Keratinocyte (primary cell): ENCODE data around the gene ANTXR2. TPM values are rescaled to one million over a fixed set of nuclear protein-coding genes. Genes with fewer than 3 reads are reported as not detected.
A peak's percentile ranks its signal among the peaks of the same experiment; 100 is the strongest.

Source experiments
- DNase-seq: peaks from one replicate; pipeline ENCODE4 v3.0.0-alpha.2; 2011; ENCODE audit warnings: low read depth, missing footprints, low spot score
- FAIRE-seq: peaks from 2 replicates; lab custom pipeline; 2011; peaks lifted over from hg19 to GRCh38; lab: Jason Lieb, UNC
- H2AFZ ChIP-seq: 2 replicates; pipeline ENCODE4 v1.6.0; 2012; ENCODE audit warnings: low read length, control low read depth, inconsistent platforms; ENCODE audit not compliant: control insufficient read depth
- H3K27ac ChIP-seq: 2 replicates; pipeline ENCODE4 v1.5.1; 2011; ENCODE audit warnings: low read length; ENCODE audit not compliant: control insufficient read depth, insufficient read depth
- H3K27me3 ChIP-seq: 3 replicates; pipeline ENCODE4 v1.6.0; 2011; ENCODE audit warnings: low read length; ENCODE audit not compliant: control insufficient read depth, insufficient read depth; ENCODE audit errors: extremely low read depth
- H3K36me3 ChIP-seq, 2 experiments: 2 replicates in 1 of 2; 3 replicates in 1 of 2; pipeline ENCODE4 v1.5.1; 2011; ENCODE audit warnings: low read length in 2 of 2, mild to moderate bottlenecking in 1 of 2; ENCODE audit not compliant: control insufficient read depth in 2 of 2, insufficient read depth in 2 of 2; ENCODE audit errors: extremely low read depth in 1 of 2
- H3K4me1 ChIP-seq: 3 replicates; pipeline ENCODE4 v1.5.1; 2011; ENCODE audit warnings: low read length; ENCODE audit not compliant: control insufficient read depth, insufficient read depth; ENCODE audit errors: extremely low read depth
- H3K4me2 ChIP-seq: 3 replicates; pipeline ENCODE4 v1.6.0; 2011; ENCODE audit warnings: low read depth, low read length; ENCODE audit not compliant: control insufficient read depth, insufficient read depth; ENCODE audit errors: extremely low read depth
- H3K4me3 ChIP-seq, 3 experiments: fragments of 200-600 bp in 1 of 3; sonication (generic) in 1 of 3; 2 replicates in 2 of 3; 3 replicates in 1 of 3; pipeline ENCODE4 v1.5.1; 2011 to 2016; ENCODE audit warnings: low read length in 3 of 3, mild to moderate bottlenecking in 3 of 3, control low read depth in 2 of 3, inconsistent platforms in 1 of 3, low read depth in 1 of 3, mixed read lengths in 1 of 3, mixed run types in 1 of 3, moderate library complexity in 1 of 3; ENCODE audit not compliant: control insufficient read depth in 2 of 3, insufficient read depth in 2 of 3; ENCODE audit errors: extremely low read depth in 1 of 3
- H3K79me2 ChIP-seq: 2 replicates; pipeline ENCODE4 v1.6.0; 2012; ENCODE audit warnings: low read length; ENCODE audit not compliant: control insufficient read depth, insufficient read depth
- H3K9ac ChIP-seq: 3 replicates; pipeline ENCODE4 v1.6.0; 2011; ENCODE audit warnings: low read length; ENCODE audit not compliant: control insufficient read depth, insufficient read depth; ENCODE audit errors: extremely low read depth
- H3K9me1 ChIP-seq: 3 replicates; pipeline ENCODE4 v1.6.0; 2011; ENCODE audit warnings: low read length; ENCODE audit not compliant: control insufficient read depth, insufficient read depth; ENCODE audit errors: extremely low read depth
- H3K9me3 ChIP-seq: 2 replicates; pipeline ENCODE4 v1.5.1; 2012; ENCODE audit warnings: low read depth, low read length; ENCODE audit not compliant: control insufficient read depth
- H4K20me1 ChIP-seq: 3 replicates; pipeline ENCODE4 v1.6.0; 2011; ENCODE audit warnings: low read length; ENCODE audit not compliant: control insufficient read depth, insufficient read depth; ENCODE audit errors: extremely low read depth
- CTCF ChIP-seq, 3 experiments: IDR thresholded peaks in 1 of 3; conservative IDR thresholded peaks in 1 of 3; optimal IDR thresholded peaks in 1 of 3; 2 replicates in 2 of 3; 3 replicates in 1 of 3; pipeline versions ENCODE3 to v1.5.1; 2011; ENCODE audit warnings: low read length in 3 of 3, mild to moderate bottlenecking in 3 of 3, moderate library complexity in 2 of 3, control low read depth in 1 of 3, inconsistent platforms in 1 of 3; ENCODE audit not compliant: insufficient read depth in 2 of 3; ENCODE audit errors: extremely low read depth in 1 of 3
- EZH2 ChIP-seq: IDR thresholded peaks from one replicate; pipeline ENCODE4 v1.6.1; 2012; ENCODE audit warnings: inconsistent platforms, mild to moderate bottlenecking, low read length, moderate library complexity
- dilution Hi-C: fragments of 300-500 bp; cut with MboI; formaldehyde crosslinking; loops from one replicate; pipeline ENCODE4 v1.7.0; 2020; ENCODE audit warnings: low sequenced_read_pairs; ENCODE audit not compliant: extremely low pct_ligation_motif_present
- polyA plus RNA-seq, 5 experiments: library from polyadenylated mRNA; depleted of rRNA in 3 of 5; stranded (reverse) in 3 of 5; stranded (forward) in 1 of 5; unstranded in 1 of 5; fragments of >200 nt; gene quantifications; 1 replicate in 1 of 5; 2 replicates in 3 of 5; 3 replicates in 1 of 5; pipeline versions ENCODE4 v1.2.1 to v1.2.3, GENCODE V29; 2011 to 2012; ENCODE audit warnings: missing spikeins in 2 of 5, low read depth in 1 of 5, low replicate concordance in 1 of 5

ANTXR2 gene
- polyA plus RNA-seq, 1 donor (not counting 4 experiments of a cell fraction or from before 2014, with no cell fraction given): 89.1 TPM

- FAIRE-seq: peak; percentile 17
- TF ChIP-seq EZH2 (no peak), CTCF (optimal IDR thresholded peaks at IDR 0.05 in 1 of 3, IDR thresholded peaks at IDR 0.05 in 1 of 3, conservative IDR thresholded peaks at IDR 0.05 in 1 of 3; ENCODE audit: extremely low read depth in 1 of 3, insufficient read depth in 2 of 3, low read length in 3 of 3) (no peak)
- Histone ChIP-seq H3K4me1 (no peaks in the 10 kb centered on the region), H3K36me3 (peaks cover 15 to 22% of the 10 kb centered on the region in 2 experiments), H3K4me3 (no peak overlapping the region), H3K4me2 (no peak overlapping the region), H3K9me1 (no peaks in the 10 kb centered on the region), H3K27ac (no peak overlapping the region), H4K20me1 (no peaks in the 10 kb centered on the region), H3K27me3 (no peaks in the 10 kb centered on the region), H3K9ac (no peak overlapping the region), H3K79me2 (peaks cover 52% of the 10 kb centered on the region), H2AFZ (no peak overlapping the region), H3K9me3 (no peaks in the 10 kb centered on the region)
- no peak for DNase-seq
- dilution Hi-C loops: no loop called here
Measured at GRCh38 chr4:80054375-80054774, 18.7 kb downstream of the ANTXR2 start.

GRCh38 chr4:80053140-80053910 lies 19.7 kb downstream of the ANTXR2 start:
- no peak overlapping the region for H2AFZ ChIP-seq
- dilution Hi-C loops: no loop called here
- H3K9ac ChIP-seq: no peak overlapping the region
- TF ChIP-seq EZH2 (no peak), CTCF (optimal IDR thresholded peaks at IDR 0.05 in 1 of 3, IDR thresholded peaks at IDR 0.05 in 1 of 3, conservative IDR thresholded peaks at IDR 0.05 in 1 of 3; ENCODE audit: extremely low read depth in 1 of 3, insufficient read depth in 2 of 3, low read length in 3 of 3) (no peak)
- H4K20me1 ChIP-seq: peaks cover 2% of the 10 kb centered on the region
- no peak overlapping the region for H3K4me3 ChIP-seq
- no peak for FAIRE-seq
- peaks cover 12 to 26% of the 10 kb centered on the region in 2 experiments for H3K36me3 ChIP-seq
- no peaks in the 10 kb centered on the region for H3K27me3 ChIP-seq
- no peaks in the 10 kb centered on the region for H3K9me3 ChIP-seq
- no peak for DNase-seq
- H3K4me2 ChIP-seq: no peak overlapping the region
- H3K9me1 ChIP-seq: no peaks in the 10 kb centered on the region
- H3K4me1 ChIP-seq: no peaks in the 10 kb centered on the region
- H3K27ac ChIP-seq: no peak overlapping the region
- H3K79me2 ChIP-seq: peaks cover 54% of the 10 kb centered on the region
